Uterus (tissue), 2 donors: ENCODE results near the gene ADGRG4.

Experiments used
- CTCF ChIP-seq, 4 experiments: fragments of 200-600 bp in 2 of 4; fragments of 450-650 bp in 2 of 4; sonication (generic) in 2 of 4; IDR thresholded peaks; one replicate each; pipeline ENCODE4 v1.5.1; 2016 to 2019; ENCODE audit warnings: antibody characterized with exemption in 4 of 4, mild to moderate bottlenecking in 2 of 4, moderate library complexity in 1 of 4
- POLR2A ChIP-seq, 2 donors: fragments of 450-650 bp; IDR thresholded peaks; one replicate each; pipeline ENCODE4 v1.6.1; 2016; ENCODE audit warnings: antibody characterized with exemption in 2 of 2, mild to moderate bottlenecking in 1 of 2, moderate library complexity in 1 of 2

- TF ChIP-seq CTCF (IDR thresholded peaks at IDR 0.05) (peak; percentile 63 to 73 (median 66)), POLR2A (IDR thresholded peaks at IDR 0.05) (no peak)
These were observed 32.4 kb upstream of the ADGRG4 start for GRCh38 chrX:136268051-136269048.
